ENCODE results near the gene SDC3.

The SDC3 gene

DNA sequence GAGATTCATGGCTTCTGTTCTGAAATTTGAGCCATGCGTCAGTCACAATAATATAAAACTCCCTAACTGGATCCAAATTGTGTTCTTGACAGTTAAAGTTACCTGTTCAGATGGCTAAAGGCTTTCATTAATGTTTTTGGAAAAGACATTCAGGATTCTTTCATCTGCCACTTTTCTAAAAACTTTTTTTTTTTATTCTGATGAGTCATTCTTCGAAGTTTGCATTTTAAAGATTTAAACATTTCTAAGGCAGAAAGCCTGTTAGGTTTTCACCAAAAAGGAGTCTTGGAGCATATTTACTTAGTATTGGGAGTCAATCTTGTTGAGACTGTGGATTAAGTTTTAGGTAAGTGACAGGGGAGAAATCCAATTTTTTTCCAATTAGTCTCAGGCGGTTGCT is 18.9 kb upstream of the SDC3 start:
- no peak for DNase-seq

GRCh38 chr1:30923597-30923996 is 15.0 kb upstream of the SDC3 start:
- no peak for DNase-seq

DNA sequence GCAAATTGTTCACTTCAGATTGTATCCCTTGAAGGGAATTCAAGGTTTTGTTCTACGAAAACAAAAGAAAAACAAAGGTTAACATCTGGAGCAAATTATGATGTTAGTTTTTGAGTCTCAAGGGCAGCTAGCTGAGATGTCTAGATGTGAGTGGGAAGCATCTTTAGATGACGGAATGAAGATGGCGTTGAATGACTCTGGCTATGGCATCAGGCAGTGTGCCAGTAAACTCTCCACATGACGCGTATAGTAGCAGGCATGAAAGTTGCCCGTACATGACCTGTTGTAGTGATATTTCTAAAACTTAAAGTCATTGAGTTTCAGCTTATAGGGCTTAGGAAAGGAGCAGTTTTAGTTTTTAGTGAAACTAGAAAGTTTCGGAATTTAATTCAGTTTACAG is 12.3 kb upstream of the SDC3 start:
- no peak for DNase-seq

DNA sequence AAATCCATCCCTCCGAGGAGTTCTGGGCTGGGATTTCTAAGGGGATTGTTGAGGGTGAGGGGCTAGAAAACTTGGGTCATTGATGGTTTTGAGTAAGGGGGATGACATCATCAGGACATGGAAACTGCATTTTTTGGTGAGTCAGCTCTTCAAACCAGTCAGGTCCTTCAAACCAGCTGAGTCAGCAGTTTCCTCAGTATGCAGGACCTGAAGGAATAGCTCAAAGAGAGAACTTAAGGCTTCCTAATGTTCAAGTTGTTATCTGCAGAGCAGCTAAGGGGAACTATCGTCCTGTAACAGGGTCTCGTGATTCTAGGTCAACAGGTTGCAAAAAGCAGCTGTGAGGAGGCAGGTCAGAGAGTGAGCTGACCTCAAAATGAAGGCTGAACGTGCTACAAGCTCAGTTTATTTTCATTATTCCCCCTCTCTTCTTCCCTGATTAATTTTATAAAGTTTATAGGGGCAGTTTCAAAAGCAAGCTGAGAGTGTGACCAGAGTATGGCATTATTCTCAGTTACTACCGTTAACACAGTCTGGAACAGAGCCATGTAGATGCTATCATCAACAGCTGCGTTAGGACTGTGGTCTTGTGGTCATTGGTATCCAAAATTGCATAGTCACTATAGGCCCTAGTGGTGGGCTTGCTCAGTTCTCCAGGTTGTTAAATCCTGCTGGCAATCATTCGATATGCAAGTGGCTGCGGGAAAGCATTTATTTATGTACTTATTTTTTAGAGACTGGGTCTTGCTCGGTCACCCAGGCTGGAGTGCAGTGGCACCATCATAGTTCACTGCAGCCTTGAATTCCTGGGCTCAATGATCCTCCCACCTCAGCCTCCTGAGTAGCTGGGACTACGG is 10.7 kb upstream of the SDC3 start:
- DNase-seq: no peak

DNA sequence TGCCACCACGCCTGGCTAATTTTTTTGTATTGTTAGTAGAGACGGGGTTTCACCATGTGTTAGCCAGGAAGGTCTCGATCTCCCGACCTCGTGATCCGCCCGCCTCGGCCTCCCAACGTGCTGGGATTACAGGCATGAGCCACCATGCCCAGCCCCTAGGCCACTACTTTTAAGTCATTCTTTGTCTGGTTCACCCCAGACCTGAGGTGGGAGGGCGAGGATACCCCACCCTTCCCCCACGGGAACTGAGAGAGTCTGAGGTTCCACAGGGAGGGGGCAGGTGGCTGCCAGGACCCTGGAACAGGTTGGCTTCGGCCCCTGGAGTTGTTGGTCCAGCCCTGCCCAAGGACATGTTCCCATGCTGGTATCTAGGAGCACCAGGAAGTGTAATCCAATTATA is 7.7 kb upstream of the SDC3 start:
- no peak for DNase-seq

DNA sequence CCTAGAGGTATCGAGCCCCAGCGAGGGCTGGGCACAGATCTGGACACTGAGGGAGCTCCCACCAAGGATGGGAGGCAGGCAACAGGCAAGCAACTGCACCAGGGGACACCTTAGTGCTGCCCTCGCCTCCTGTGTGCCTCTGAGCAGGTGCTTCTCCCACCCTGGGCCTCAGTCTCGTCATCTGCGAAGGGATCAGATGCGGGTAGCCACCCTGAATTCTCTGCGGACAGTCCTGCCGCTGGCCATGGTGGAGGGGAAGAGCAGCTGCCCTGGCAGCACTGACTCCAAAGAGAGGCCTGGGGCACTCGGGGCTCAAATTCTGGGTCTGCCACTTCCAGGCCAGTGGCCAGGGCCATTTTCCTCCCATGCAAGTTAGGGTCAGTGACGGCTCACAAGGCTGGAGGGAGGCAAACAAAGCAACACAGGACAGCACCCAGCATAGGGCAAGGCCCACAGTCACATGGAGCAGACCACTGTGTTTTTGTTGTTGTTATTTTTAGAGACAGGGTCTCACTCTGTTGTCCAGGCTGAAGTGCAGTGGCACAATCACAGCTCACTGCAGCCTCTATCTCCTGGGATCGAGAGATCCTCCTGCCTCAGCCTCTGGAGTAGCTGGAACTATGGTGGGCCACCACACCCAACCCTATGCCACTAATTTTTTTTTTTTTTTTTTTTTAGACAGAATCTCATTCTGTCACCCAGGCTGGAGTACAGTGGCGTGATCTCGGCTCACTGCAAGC is 7.1 kb upstream of the SDC3 start:
- no peak for DNase-seq

GRCh38 chr1:30914931-30915330 is 6.4 kb upstream of the SDC3 start:
- no peak for DNase-seq

- DNase-seq: no peak
These were observed 6.0 kb upstream of the SDC3 start for GRCh38 chr1:30914587-30914922.

DNA sequence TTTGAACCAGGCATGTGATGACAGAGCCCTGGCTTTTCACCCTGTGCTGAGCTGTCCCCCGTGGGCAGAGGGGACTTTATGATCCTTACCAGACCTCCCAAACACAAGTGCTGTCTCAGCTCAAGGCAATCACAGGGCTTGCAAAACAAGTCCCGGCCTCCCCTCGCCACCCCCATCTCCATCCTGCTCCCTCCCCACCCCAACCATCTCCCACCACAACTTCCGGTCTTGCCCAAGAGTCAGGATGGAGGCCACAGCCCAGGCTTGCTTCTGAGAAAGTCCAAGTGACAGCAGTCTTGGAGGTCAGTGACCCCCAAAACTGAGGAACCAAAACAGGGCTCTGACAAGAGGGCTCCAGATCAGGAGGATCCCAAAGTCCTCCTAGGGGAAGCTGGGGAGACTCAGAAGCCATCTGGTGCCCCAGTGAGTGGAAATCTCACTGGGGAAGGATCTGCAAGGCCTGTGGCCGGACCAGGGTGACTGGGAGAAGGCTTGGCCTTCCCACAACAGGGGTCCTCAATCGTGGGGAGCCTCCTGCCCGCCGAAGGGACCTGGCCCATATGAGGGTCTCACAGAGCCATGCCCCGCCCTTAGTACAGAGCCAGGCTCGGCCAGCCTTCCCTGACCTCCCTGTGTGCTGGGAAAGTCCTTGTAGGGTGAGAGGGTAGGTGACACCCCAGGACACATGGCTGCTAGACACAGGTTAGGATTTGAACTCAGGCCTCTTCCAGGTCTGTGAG is 4.5 kb upstream of the SDC3 start:
- DNase-seq: no peak

DNA sequence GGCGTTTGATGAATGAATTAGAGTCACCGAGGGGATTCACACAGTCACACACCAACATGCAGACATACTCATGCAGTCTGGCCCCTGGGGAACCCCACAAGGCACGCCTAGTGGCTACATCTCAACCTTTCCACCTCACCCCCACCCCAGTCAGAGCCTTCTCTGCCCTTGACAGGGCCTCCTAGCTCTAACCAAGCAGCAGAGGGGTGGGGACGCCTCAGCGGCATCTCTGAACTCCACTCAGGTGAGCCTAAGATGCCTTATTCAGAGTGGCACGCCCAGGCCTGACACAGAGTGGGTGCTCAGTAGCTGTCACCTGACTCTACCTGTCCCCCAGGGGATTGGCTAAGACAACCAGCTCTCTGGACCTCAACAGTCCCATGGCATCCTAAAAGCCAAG is 3.7 kb upstream of the SDC3 start:
- DNase-seq: no peak

DNA sequence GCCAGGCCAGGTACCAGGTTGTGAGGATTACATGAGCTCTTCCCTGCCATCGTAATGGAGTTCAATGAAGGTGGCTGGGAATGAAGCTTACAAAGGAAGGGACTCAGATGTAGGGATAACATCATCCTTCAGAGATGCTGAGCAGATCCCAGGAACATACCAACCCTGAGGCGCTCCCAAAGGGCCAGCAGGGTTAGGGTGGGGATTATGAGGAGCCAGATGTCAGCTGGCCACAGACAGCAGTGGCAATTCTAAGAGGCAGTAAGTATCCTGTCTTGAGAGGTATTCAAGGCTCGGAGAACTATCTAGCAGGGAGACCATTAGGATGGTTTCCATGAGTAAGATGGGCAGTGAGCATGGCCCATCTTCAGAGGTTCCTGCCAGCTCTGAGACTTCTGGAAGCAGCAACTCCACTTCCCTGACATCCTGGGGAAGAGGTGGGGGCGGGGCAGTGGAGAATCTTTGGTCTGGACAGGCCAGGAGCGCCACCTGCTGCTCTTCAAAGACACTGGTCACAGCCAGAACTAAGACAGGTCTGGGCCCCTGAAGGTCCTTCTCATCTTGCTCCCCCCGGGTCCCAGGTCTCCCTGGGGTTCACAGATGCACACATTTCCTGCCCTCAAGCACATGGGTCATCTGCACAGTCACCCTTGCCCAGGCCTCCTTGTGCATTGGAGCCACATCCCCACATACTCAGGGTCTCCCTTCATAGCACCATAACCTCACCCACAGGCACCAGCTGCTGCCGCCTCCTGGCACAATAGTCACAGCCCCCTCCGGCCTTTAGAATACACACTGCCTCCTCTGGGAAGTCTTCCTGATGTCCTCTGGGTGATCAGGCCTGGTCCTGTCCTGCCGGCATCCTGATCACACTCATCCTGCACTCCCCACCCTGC is 2.7 kb upstream of the SDC3 start:
- DNase-seq: peak; percentile 61 to 77

DNA sequence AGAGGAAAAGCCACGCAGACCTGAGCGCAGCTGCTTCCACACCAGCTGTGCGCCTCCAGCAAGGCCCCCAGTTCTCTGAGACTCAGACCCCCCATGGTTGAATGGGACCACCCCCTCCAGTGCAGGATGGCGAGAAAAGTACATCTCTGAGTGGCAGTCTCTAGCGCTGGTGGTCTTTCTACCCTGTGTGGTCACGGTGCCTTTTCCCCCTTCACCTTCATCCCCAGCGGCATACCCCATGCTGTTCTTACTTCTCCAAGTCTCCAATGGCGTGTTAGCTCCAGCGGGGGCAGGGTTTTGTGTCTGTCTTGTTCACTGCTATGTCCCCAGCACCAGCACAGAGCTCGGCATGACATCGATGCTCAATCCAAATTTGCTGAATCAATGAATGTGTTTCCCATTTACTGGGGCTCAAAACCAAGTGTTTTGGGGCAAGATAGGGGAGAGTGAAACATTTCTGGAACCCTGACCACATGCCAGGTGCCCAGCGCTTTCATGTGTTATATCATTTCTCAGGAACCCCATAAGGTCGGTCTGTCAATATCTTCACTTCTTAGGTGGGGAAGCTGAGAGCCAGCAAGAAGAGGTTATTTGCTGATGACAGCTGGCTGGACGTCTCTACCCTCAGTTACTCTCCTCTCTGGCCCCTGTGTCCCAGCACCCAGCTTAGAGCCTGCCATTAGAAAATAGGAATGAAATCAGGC is 959 bp upstream of the SDC3 start:
- no peak for DNase-seq

DNA sequence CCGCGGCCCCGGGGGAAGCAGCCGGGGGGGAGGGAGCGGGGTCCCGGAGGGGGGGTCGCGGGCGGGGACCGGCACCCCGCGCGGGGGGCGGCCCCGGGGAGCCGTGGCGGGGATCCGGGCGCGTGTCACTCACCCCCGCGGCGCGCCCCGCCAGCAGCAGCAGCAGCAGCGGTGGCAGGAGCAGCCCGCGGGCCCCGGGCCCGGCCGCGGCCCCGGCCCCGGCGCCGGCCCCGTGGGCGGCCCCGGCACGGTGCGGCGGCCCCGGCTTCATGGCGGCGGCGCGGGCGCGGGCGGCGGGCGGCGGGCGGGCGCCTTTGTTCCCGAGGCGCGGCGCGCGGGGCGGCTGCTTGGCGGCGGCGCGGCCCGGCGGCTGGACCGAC is 252 bp downstream of the SDC3 start:
- no peak for DNase-seq

GRCh38 chr1:30907481-30908315 is 860 bp downstream of the SDC3 start:
- DNase-seq: no peak

GRCh38 chr1:30906631-30907441 is 1.7 kb downstream of the SDC3 start:
- DNase-seq: no peak

DNA sequence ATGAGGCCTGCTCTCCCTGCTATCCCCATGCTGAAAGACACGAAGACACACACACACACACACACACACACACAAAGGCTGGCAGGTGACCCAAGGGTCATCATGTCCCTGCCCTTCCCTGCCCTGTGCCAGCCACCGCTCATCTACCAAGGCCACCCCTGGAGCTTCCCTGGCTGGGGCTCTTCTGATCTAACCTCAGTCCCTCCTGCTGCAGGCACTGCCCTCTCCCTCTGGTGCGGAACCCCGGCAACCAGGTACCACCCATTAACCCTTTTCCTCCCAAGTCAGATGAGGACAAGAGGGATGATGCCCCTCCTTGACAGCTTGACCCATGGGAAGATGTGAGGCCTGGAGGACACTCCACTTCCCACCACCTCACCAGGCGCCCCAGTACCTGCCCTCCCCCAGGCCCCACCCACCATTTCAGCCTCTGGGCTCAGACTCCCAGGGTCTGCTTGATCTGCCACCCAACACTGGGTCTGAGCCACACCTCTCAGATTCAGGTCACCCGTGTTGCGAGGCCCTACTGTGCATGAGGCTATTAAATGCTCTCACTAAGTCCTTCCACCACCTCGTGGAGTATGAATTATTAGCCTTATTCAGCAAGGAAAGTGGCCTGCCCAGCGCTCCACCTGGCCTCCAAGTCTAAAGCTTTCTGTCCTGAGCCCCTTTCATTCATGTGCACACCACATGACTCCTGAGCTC is 2.5 kb downstream of the SDC3 start:
- no peak for DNase-seq

GRCh38 chr1:30905403-30905802 is 3.2 kb downstream of the SDC3 start:
- no peak for DNase-seq

DNA sequence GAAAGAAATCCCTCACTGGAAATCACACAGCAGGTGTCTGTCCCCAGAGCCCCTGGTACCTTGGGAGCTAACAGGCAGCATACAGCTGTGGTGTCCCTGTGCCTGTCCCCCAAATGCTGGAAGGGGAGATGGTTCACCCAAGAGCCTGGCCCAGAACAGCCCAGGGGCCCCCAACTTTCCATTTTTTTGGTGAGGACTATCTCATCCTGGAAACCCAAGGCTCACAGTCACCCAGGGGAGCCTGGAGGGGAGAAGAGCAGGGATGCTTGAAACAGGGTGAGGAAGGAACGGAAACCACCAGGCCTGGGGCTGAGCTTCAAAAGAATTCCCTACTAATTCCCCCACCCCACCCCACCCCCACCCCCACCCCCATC is 3.6 kb downstream of the SDC3 start:
- no peak for DNase-seq

DNA sequence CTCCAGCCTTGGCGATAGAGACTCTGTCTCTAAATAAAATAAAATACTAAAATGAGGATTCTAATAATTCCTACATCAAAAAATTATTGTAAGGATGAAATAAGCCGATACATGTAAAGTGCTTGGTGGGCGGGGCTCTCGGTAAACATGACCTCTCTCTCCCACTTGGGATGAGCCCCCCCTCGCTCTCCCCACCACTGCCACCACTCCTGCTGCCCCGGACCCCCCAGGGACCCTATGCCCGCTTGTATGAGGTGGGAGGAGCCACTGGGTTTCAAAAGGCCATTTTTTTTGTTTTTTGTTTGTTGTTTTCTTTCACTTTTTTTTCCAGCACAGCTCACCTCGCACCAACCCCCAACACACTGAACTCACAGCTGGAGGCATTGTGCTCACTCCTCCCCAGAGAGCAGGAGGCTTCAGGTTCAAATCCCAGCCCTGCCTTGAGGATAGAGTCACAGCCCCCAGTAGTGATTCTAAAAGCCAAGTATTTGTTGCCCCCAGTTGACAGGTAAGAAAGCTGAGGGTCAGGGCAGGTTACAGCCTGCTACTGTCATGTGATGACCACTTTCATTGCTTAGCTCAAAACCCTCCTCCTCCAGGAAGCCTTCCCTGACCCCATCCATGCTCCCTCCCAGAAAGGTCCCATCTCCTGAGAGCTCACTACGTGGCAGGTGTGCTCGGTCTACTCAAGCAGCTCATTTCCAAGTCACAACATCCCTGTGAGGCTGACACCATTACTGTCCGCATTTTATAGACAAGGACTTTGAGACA is 4.2 kb downstream of the SDC3 start:
- no peak for DNase-seq

Measured in stimulated activated CD4-positive, alpha-beta T cell treated with anti-CD3 and anti-CD28 coated beads, Interleukin-2, amount 100 ng/mL, for 24 hours (primary cell).